ENCODE data around the gene ZBBX.

Gene ZBBX

DNA sequence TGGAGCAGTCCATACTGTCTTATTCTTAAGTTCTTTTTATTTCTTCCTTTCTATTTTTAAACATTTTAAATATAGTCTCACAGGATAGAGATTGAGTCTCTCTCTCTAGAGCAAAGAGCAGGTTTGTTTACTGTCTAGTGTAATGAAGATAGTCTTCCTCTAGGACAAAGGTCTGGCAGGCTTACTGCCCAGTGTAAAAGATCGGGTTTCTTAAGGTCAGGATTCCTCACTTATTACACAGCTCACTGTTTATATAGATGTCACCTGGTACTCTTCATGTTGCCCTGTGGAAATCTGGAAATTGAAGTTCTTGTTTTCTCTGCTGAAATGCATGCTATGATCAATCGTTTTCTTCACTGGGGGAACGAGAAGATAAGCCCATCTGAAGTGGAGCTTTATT lies 76.0 kb downstream of the ZBBX start:
- no peak for DNase-seq

- DNase-seq, result no peak
Observed at GRCh38 chr3:167302678-167303077, 77.4 kb downstream of the ZBBX start.

- no peak for DNase-seq
Observed at GRCh38 chr3:167300207-167300606, 79.9 kb downstream of the ZBBX start.

DNA sequence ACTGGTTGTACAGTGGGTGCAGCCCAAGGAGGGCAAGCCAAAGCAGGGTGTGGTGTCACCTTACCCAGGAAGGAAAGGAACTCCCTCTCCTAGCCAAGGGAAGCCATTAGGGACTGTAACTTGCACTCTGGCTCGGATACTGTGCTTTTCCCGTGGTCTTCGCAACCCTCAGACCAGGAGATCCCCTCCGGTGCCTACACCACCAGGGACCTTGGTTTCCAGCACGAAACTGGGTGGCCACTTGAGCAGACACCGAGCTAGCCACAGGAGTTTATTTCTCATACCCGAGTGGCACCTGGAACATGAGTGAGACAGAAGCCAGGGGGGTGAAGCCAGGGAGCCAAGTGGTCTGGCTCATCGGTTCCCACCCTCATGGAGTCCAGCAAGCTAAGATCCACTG lies 90.7 kb downstream of the ZBBX start:
- DNase-seq, result no peak

- no peak for DNase-seq
Observed at GRCh38 chr3:167288737-167289136, 91.4 kb downstream of the ZBBX start.

DNA sequence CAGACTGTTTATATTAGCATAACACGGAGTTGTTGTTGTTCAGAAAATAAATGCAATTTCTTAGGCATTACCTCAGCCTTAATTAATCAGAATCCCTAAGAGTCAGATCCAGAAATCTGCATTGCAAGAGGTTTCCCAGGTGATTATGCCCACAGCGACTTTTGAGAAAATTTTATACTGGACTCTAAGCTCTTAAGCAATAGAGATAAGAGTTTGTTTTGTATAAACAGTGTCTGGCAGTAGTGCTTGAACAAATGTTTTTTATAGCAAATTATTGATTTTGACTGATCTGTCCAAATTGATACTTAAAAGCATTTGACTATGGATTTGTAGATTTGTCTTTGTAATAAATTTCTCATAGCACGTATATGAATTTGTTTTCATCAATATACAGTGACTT lies 92.8 kb downstream of the ZBBX start:
- no peak for DNase-seq

DNA sequence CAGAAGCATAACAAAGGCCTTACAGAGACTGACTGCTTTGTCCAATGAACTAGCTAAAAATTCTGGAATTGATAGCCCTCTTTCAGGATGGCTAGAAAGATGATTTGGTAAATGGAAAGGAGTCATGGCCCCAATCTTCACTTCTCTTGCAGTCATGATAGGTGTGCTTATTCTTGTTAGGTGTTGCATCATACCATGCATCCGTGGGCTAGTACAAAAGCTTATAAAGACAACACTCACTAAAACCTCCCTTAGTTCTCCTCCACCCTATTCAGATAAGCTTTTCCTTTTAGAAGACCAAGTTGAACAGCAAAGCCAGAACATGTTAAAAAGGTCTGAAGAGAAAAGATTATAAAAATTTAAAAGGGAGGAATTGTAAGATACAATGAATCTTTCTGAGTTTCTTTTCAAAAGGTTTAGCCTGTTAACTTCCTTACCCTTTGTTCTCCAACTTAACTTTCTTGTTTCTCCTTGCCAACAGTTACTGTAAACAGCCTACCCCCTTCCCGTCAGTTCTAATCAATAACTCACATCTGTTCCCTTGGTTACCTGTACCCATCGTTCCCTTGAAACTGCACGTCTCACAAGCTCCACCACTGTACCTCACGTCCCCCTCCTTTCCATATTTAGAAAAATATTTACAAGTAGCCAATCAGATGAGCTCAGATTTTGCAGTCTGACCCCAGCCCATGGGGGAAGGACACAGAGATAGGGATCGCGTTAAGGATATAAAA lies 105.8 kb downstream of the ZBBX start:
- DNase-seq, result no peak

DNA sequence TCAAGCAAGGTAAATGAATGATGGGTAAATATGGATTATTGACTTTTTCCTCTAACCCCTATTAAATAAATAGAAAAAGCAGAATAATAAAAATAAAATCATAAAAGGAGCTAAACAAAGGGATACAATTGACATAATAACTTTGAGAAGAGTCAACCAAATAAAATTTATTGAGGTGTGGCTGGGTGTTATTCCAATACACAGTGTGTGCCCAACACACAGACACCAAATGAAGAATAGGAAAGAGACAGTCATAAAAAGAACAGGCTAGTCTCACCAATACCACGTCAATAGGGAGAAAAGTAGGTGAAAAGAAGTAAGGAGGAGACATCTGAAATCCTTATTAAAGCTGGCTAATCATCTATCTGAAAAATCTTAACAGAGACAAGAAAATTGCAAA lies 127.1 kb downstream of the ZBBX start:
- no peak for DNase-seq

GRCh38 chr3:167251678-167252077 lies 128.4 kb downstream of the ZBBX start:
- no peak for DNase-seq

GRCh38 chr3:167246252-167246651 lies 133.8 kb downstream of the ZBBX start:
- no peak for DNase-seq

GRCh38 chr3:167241048-167241845 lies 138.8 kb downstream of the ZBBX start:
- no peak for DNase-seq

DNA sequence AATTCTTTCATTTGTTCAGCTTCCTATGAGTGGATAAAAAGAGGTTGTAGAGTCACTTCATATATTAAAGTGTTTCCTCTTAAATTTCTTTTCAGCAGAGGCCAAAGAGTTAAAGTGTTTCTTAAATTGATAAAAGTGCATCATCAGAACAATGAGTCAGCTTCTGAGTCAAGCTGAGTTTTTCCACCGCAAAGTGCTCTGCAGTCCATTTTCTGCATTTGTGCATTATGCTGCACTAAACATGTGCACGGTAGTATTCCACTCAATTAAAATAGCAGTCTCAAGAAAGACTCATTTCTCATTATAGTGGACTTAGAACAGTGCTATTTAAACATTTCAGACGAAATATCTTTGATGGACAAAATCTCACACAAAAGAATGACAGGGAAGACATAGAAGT lies 152.0 kb downstream of the ZBBX start:
- no peak for DNase-seq

DNA sequence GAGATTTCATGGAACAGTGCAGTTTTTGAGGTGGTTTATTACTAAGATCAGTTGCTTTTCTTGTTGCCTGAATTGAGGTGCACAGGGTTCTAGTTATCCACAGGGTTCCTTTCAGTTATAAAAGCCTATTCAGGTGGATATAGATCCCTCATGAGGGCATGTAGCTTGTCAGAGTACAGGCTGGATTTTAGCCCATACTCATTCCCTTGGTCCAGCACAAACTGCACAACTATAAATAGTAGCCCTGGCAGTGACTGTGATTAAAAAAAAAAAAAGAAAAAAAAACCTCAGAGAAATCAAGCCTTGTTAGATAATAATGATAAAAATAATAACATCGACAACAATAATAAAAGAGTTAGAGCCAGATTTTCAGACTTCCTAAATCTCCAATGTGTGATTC lies 154.3 kb downstream of the ZBBX start:
- DNase-seq, result no peak

- DNase-seq, result no peak
Observed at GRCh38 chr3:167209011-167209410, 171.1 kb downstream of the ZBBX start.

DNA sequence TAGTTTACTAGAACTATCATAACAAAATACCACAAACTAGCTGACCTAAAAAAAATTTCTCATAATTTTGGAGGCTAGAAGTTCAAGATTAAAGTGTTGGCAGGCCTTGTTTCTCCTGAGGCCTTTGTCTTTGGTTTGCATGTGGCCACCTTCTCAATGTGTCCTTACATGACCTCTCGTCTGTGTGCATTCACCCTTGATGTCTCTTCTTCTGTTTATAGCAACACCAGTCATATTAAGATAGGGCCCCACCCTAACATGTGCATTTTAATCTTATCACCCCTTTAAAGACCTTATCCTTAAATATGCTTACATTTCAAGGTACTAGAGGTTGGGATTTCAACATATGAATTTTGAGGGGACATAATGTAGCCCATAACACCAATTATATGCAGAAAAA lies 177.0 kb downstream of the ZBBX start:
- DNase-seq, result no peak

- no peak for DNase-seq
Observed at GRCh38 chr3:167198949-167199600, 181.0 kb downstream of the ZBBX start.

Data from NCI-H446 treated with DMSO at 0.1 percent for 48 hours (cell line).